ENCODE data around the gene TRIM7. TPM values are rescaled to one million over a fixed set of nuclear protein-coding genes. Genes with fewer than 3 reads are reported as not detected.
"Not testable (repeated sequence)": the region's sequence is repeated elsewhere in the genome, so short reads cannot be mapped to it uniquely, and the experiment has no call there.

TRIM7 gene
- polyA plus RNA-seq, 1 donor (not counting 4 experiments of a cell fraction or from before 2014, with no cell fraction given) = 27.6 TPM

GRCh38 chr5:181149355-181149754 lies 55.6 kb downstream of the TRIM7 start:
- Histone ChIP-seq H4K20me1 (ENCODE audit: control insufficient read depth, extremely low read depth, insufficient read depth, low read length) (no peaks in the 10 kb centered on the region), H3K36me3 (ENCODE audit: control insufficient read depth in 2 of 2, extremely low read depth in 1 of 2, insufficient read depth in 2 of 2, low read length in 2 of 2) (no peaks in the 10 kb centered on the region), H3K9me1 (ENCODE audit: control insufficient read depth, extremely low read depth, insufficient read depth, low read length) (no peaks in the 10 kb centered on the region), H3K79me2 (ENCODE audit: control insufficient read depth, insufficient read depth, low read length) (no peaks in the 10 kb centered on the region), H3K4me1 (ENCODE audit: control insufficient read depth, extremely low read depth, insufficient read depth, low read length) (peaks cover 12% of the 10 kb centered on the region), H3K9me3 (ENCODE audit: control insufficient read depth, low read depth, low read length) (no peaks in the 10 kb centered on the region), H3K4me3 (ENCODE audit: control insufficient read depth in 2 of 3, extremely low read depth in 1 of 3, insufficient read depth in 2 of 3, low read depth in 1 of 3, low read length in 3 of 3) (no peak overlapping the region), H3K27ac (ENCODE audit: control insufficient read depth, insufficient read depth, low read length) (no peak overlapping the region), H3K27me3 (ENCODE audit: control insufficient read depth, extremely low read depth, insufficient read depth, low read length) (no peaks in the 10 kb centered on the region), H3K9ac (ENCODE audit: control insufficient read depth, extremely low read depth, insufficient read depth, low read length) (no peak overlapping the region), H2AFZ (ENCODE audit: control insufficient read depth, low read length) (no peak overlapping the region), H3K4me2 (ENCODE audit: control insufficient read depth, extremely low read depth, insufficient read depth, low read depth, low read length) (peak overlapping the region; percentile 45)
- DNase-seq (ENCODE audit: low read depth, low spot score) (no peak), FAIRE-seq (no peak)
- dilution Hi-C loops (cut with MboI; ENCODE audit: extremely low pct_ligation_motif_present, low sequenced_read_pairs) = no loop called here
- TF ChIP-seq CTCF (optimal IDR thresholded peaks at IDR 0.05 in 1 of 3, IDR thresholded peaks at IDR 0.05 in 1 of 3, conservative IDR thresholded peaks at IDR 0.05 in 1 of 3; ENCODE audit: extremely low read depth in 1 of 3, insufficient read depth in 2 of 3, low read length in 3 of 3) (no peak), EZH2 (IDR thresholded peaks at IDR 0.05; ENCODE audit: low read length) (no peak)

- H3K9me3 ChIP-seq (ENCODE audit: control insufficient read depth, low read depth, low read length); H3K27ac ChIP-seq (ENCODE audit: control insufficient read depth, insufficient read depth, low read length); DNase-seq (ENCODE audit: low read depth, low spot score); FAIRE-seq; H3K9me1 ChIP-seq (ENCODE audit: control insufficient read depth, extremely low read depth, insufficient read depth, low read length); dilution Hi-C loops (cut with MboI; ENCODE audit: extremely low pct_ligation_motif_present, low sequenced_read_pairs); H3K9ac ChIP-seq (ENCODE audit: control insufficient read depth, extremely low read depth, insufficient read depth, low read length); H3K36me3 ChIP-seq (ENCODE audit: control insufficient read depth in 2 of 2, extremely low read depth in 1 of 2, insufficient read depth in 2 of 2, low read length in 2 of 2); H3K27me3 ChIP-seq (ENCODE audit: control insufficient read depth, extremely low read depth, insufficient read depth, low read length); H3K4me3 ChIP-seq (ENCODE audit: control insufficient read depth in 2 of 3, extremely low read depth in 1 of 3, insufficient read depth in 2 of 3, low read depth in 1 of 3, low read length in 3 of 3); H3K4me2 ChIP-seq (ENCODE audit: control insufficient read depth, extremely low read depth, insufficient read depth, low read depth, low read length); H3K79me2 ChIP-seq (ENCODE audit: control insufficient read depth, insufficient read depth, low read length); H2AFZ ChIP-seq (ENCODE audit: control insufficient read depth, low read length); H4K20me1 ChIP-seq (ENCODE audit: control insufficient read depth, extremely low read depth, insufficient read depth, low read length): not testable (repeated sequence)
- H3K4me1 ChIP-seq (ENCODE audit: control insufficient read depth, extremely low read depth, insufficient read depth, low read length) = peaks cover 12% of the 10 kb centered on the region
These were observed 57.9 kb downstream of the TRIM7 start, which contains the start of gene OR2V2 for GRCh38 chr5:181146927-181147636. Gene OR2V2, plus strand, starts transcription at chr5:181147586. Its CDS starts 7,357 bp downstream, at chr5:181154943.

GRCh38 chr5:181145133-181145532 lies 59.9 kb downstream of the TRIM7 start:
- no peak overlapping the region for H2AFZ ChIP-seq (ENCODE audit: control insufficient read depth, low read length)
- no peak for DNase-seq (ENCODE audit: low read depth, low spot score)
- H4K20me1 ChIP-seq (ENCODE audit: control insufficient read depth, extremely low read depth, insufficient read depth, low read length) = no peaks in the 10 kb centered on the region
- no peaks in the 10 kb centered on the region for H3K9me3 ChIP-seq (ENCODE audit: control insufficient read depth, low read depth, low read length)
- peaks cover 10% of the 10 kb centered on the region for H3K4me1 ChIP-seq (ENCODE audit: control insufficient read depth, extremely low read depth, insufficient read depth, low read length)
- H3K4me2 ChIP-seq (ENCODE audit: control insufficient read depth, extremely low read depth, insufficient read depth, low read depth, low read length) = no peak overlapping the region
- no peaks in the 10 kb centered on the region for H3K27me3 ChIP-seq (ENCODE audit: control insufficient read depth, extremely low read depth, insufficient read depth, low read length)
- no peak for TF ChIP-seq EZH2 (IDR thresholded peaks at IDR 0.05; ENCODE audit: low read length)
- no peak for TF ChIP-seq CTCF (optimal IDR thresholded peaks at IDR 0.05 in 1 of 3, IDR thresholded peaks at IDR 0.05 in 1 of 3, conservative IDR thresholded peaks at IDR 0.05 in 1 of 3; ENCODE audit: extremely low read depth in 1 of 3, insufficient read depth in 2 of 3, low read length in 3 of 3)
- no peak overlapping the region for H3K4me3 ChIP-seq (ENCODE audit: control insufficient read depth in 2 of 3, extremely low read depth in 1 of 3, insufficient read depth in 2 of 3, low read depth in 1 of 3, low read length in 3 of 3)
- FAIRE-seq = no peak
- no peak overlapping the region for H3K27ac ChIP-seq (ENCODE audit: control insufficient read depth, insufficient read depth, low read length)
- H3K36me3 ChIP-seq (ENCODE audit: control insufficient read depth in 2 of 2, extremely low read depth in 1 of 2, insufficient read depth in 2 of 2, low read length in 2 of 2) = no peaks in the 10 kb centered on the region
- no peak overlapping the region for H3K9ac ChIP-seq (ENCODE audit: control insufficient read depth, extremely low read depth, insufficient read depth, low read length)
- H3K9me1 ChIP-seq (ENCODE audit: control insufficient read depth, extremely low read depth, insufficient read depth, low read length) = no peaks in the 10 kb centered on the region
- no peaks in the 10 kb centered on the region for H3K79me2 ChIP-seq (ENCODE audit: control insufficient read depth, insufficient read depth, low read length)
- dilution Hi-C loops (cut with MboI; ENCODE audit: extremely low pct_ligation_motif_present, low sequenced_read_pairs) = no loop called here

Measured in keratinocyte (primary cell).